ENCODE measurements around the gene GABRR1.
A peak's percentile ranks its signal among the peaks of the same experiment; 100 is the strongest.
"Not testable (repeated sequence)": the region's sequence is repeated elsewhere in the genome, so short reads cannot be mapped to it uniquely, and the experiment has no call there.

The GABRR1 gene

GRCh38 chr6:89242574-89243330 lies 25.6 kb upstream of the GABRR1 start:
- H3K4me1 ChIP-seq (ENCODE audit: insufficient read depth, low read length, severe bottlenecking) = no peaks in the 10 kb centered on the region
- no peak overlapping the region for H3K27ac ChIP-seq (ENCODE audit: low read depth, low read length, poor library complexity, severe bottlenecking)
- H3K79me2 ChIP-seq (ENCODE audit: insufficient read depth, low read length) = no peaks in the 10 kb centered on the region
- no peak overlapping the region for H3K4me2 ChIP-seq (ENCODE audit: low read length)
- H3K9ac ChIP-seq (ENCODE audit: low read length) = no peak overlapping the region
- TF ChIP-seq, protein P1, sequence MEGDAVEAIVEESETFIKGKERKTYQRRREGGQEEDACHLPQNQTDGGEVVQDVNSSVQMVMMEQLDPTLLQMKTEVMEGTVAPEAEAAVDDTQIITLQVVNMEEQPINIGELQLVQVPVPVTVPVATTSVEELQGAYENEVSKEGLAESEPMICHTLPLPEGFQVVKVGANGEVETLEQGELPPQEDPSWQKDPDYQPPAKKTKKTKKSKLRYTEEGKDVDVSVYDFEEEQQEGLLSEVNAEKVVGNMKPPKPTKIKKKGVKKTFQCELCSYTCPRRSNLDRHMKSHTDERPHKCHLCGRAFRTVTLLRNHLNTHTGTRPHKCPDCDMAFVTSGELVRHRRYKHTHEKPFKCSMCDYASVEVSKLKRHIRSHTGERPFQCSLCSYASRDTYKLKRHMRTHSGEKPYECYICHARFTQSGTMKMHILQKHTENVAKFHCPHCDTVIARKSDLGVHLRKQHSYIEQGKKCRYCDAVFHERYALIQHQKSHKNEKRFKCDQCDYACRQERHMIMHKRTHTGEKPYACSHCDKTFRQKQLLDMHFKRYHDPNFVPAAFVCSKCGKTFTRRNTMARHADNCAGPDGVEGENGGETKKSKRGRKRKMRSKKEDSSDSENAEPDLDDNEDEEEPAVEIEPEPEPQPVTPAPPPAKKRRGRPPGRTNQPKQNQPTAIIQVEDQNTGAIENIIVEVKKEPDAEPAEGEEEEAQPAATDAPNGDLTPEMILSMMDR (IDR thresholded peaks at IDR 0.05; ENCODE audit: low read length) = peak; percentile 33; the same call in 1 of the 2 replicates
- TF ChIP-seq EZH2 (IDR thresholded peaks at IDR 0.05; ENCODE audit: borderline replicate concordance, low read length) = no peak
- no peaks in the 10 kb centered on the region for H3F3A ChIP-seq (ENCODE audit: insufficient read depth, low read length)
- H3K36me3 ChIP-seq (ENCODE audit: insufficient read depth, low read length) = no peaks in the 10 kb centered on the region
- H2AFZ ChIP-seq (ENCODE audit: low read length) = no peak overlapping the region
- no peaks in the 10 kb centered on the region for H3K9me2 ChIP-seq (ENCODE audit: low read depth, low read length)
- H3K27me3 ChIP-seq (ENCODE audit: insufficient read depth, low read length) = no peaks in the 10 kb centered on the region
- H3K4me3 ChIP-seq (ENCODE audit: low read depth, low read length, poor library complexity, severe bottlenecking) = no peak overlapping the region
- no peaks in the 10 kb centered on the region for H4K20me1 ChIP-seq (ENCODE audit: insufficient read depth, low read length)
- no peaks in the 10 kb centered on the region for H3K9me3 ChIP-seq (ENCODE audit: low read length)

GRCh38 chr6:89239338-89239737 lies 22.2 kb upstream of the GABRR1 start:
- Histone ChIP-seq H3K4me1 (ENCODE audit: insufficient read depth, low read length, severe bottlenecking) (no peaks in the 10 kb centered on the region), H3K36me3 (ENCODE audit: insufficient read depth, low read length) (no peaks in the 10 kb centered on the region; the same call in 1 of the 2 replicates), H3K4me3 (ENCODE audit: low read depth, low read length, poor library complexity, severe bottlenecking) (no peak overlapping the region), H3K27ac (ENCODE audit: low read depth, low read length, poor library complexity, severe bottlenecking) (no peak overlapping the region), H3K79me2 (ENCODE audit: insufficient read depth, low read length) (no peaks in the 10 kb centered on the region), H4K20me1 (ENCODE audit: insufficient read depth, low read length) (no peaks in the 10 kb centered on the region), H2AFZ (ENCODE audit: low read length) (no peak overlapping the region), H3K4me2 (ENCODE audit: low read length) (no peak overlapping the region), H3K9me2 (ENCODE audit: low read depth, low read length) (no peaks in the 10 kb centered on the region), H3K9me3 (ENCODE audit: low read length) (no peaks in the 10 kb centered on the region), H3F3A (ENCODE audit: insufficient read depth, low read length) (no peaks in the 10 kb centered on the region), H3K9ac (ENCODE audit: low read length) (no peak overlapping the region), H3K27me3 (ENCODE audit: insufficient read depth, low read length) (no peaks in the 10 kb centered on the region)
- no peak for TF ChIP-seq EZH2 (IDR thresholded peaks at IDR 0.05; ENCODE audit: borderline replicate concordance, low read length)
- TF ChIP-seq, protein P1 (IDR thresholded peaks at IDR 0.05; ENCODE audit: low read length) = peak; percentile 50

- no peak overlapping the region for H2AFZ ChIP-seq (ENCODE audit: low read length)
- no peaks in the 10 kb centered on the region for H3F3A ChIP-seq (ENCODE audit: insufficient read depth, low read length)
- H3K9me2 ChIP-seq (ENCODE audit: low read depth, low read length) = no peaks in the 10 kb centered on the region
- H3K9me3 ChIP-seq (ENCODE audit: low read length) = no peaks in the 10 kb centered on the region
- no peak overlapping the region for H3K27ac ChIP-seq (ENCODE audit: low read depth, low read length, poor library complexity, severe bottlenecking)
- no peaks in the 10 kb centered on the region for H3K4me1 ChIP-seq (ENCODE audit: insufficient read depth, low read length, severe bottlenecking)
- TF ChIP-seq EZH2 (IDR thresholded peaks at IDR 0.05; ENCODE audit: borderline replicate concordance, low read length) = no peak
- TF ChIP-seq, protein P1 (IDR thresholded peaks at IDR 0.05; ENCODE audit: low read length) = no peak
- no peaks in the 10 kb centered on the region; the same call in 1 of the 2 replicates for H3K36me3 ChIP-seq (ENCODE audit: insufficient read depth, low read length)
- H3K4me2 ChIP-seq (ENCODE audit: low read length) = no peak overlapping the region
- no peak overlapping the region for H3K4me3 ChIP-seq (ENCODE audit: low read depth, low read length, poor library complexity, severe bottlenecking)
- H3K9ac ChIP-seq (ENCODE audit: low read length) = no peak overlapping the region
- no peaks in the 10 kb centered on the region for H3K27me3 ChIP-seq (ENCODE audit: insufficient read depth, low read length)
- H3K79me2 ChIP-seq (ENCODE audit: insufficient read depth, low read length) = no peaks in the 10 kb centered on the region
- no peaks in the 10 kb centered on the region for H4K20me1 ChIP-seq (ENCODE audit: insufficient read depth, low read length)
These were observed 20.0 kb upstream of the GABRR1 start for GRCh38 chr6:89237158-89237557.

GRCh38 chr6:89233605-89234004 lies 16.4 kb upstream of the GABRR1 start:
- not testable (repeated sequence) for H3K9me2 ChIP-seq (ENCODE audit: low read depth, low read length); H3K27ac ChIP-seq (ENCODE audit: low read depth, low read length, poor library complexity, severe bottlenecking); H3K4me2 ChIP-seq (ENCODE audit: low read length)

More at GRCh38 chr6:89233605-89234004, 16.4 kb upstream of the GABRR1 start:
- H4K20me1 ChIP-seq (ENCODE audit: insufficient read depth, low read length); H3K27me3 ChIP-seq (ENCODE audit: insufficient read depth, low read length); H3K79me2 ChIP-seq (ENCODE audit: insufficient read depth, low read length); H3K9me3 ChIP-seq (ENCODE audit: low read length); H3K4me3 ChIP-seq (ENCODE audit: low read depth, low read length, poor library complexity, severe bottlenecking); H3K9ac ChIP-seq (ENCODE audit: low read length); H3F3A ChIP-seq (ENCODE audit: insufficient read depth, low read length); H3K36me3 ChIP-seq (ENCODE audit: insufficient read depth, low read length); H3K4me1 ChIP-seq (ENCODE audit: insufficient read depth, low read length, severe bottlenecking); H2AFZ ChIP-seq (ENCODE audit: low read length): not testable (repeated sequence)
